WTC11 (cell line): Measurements from ENCODE around the gene TMEM200C. TPM values are rescaled to one million over a fixed set of nuclear protein-coding genes. Genes with fewer than 3 reads are reported as not detected.

Source experiments
- ATAC-seq: fragments of 200-7000 bp; cut with Tn5 transposase; 2 replicates; pipeline ENCODE4 v1.10.0; 2021; ENCODE audit warnings: mild to moderate bottlenecking, moderate library complexity
- CTCF ChIA-PET: fragments of 300-600 bp; sonication (Branson Sonifier 250); formaldehyde crosslinking; loops from one replicate; lab custom pipeline; 2021; ENCODE audit warnings: antibody characterized with exemption; lab: Charles Lee
- POLR2A ChIA-PET: fragments of 350-600 bp; sonication (Branson Sonifier 250); formaldehyde crosslinking; loops from one replicate; lab custom pipeline; 2021; ENCODE audit warnings: antibody characterized with exemption; lab: Charles Lee
- DNase-seq: peaks from one replicate; pipeline ENCODE4 v3.0.0; 2021; ENCODE audit warnings: low spot score
- H3K27ac Mint-ChIP-seq: 2 replicates; pipeline ENCODE4 v1.8.0; 2021; ENCODE audit warnings: mixed read lengths
- H3K27me3 Mint-ChIP-seq: 2 replicates; pipeline ENCODE4 v1.8.0; 2021; ENCODE audit warnings: low read depth, mild to moderate bottlenecking, moderate library complexity, mixed read lengths
- H3K36me3 Mint-ChIP-seq: 2 replicates; pipeline ENCODE4 v1.8.0; 2021; ENCODE audit warnings: mixed read lengths
- H3K4me1 Mint-ChIP-seq: 2 replicates; pipeline ENCODE4 v1.8.0; 2022; ENCODE audit warnings: mixed read lengths
- H3K4me3 Mint-ChIP-seq: 2 replicates; pipeline ENCODE4 v1.8.0; 2021; ENCODE audit warnings: mild to moderate bottlenecking, moderate library complexity, mixed read lengths
- H3K9me3 Mint-ChIP-seq: 2 replicates; pipeline ENCODE4 v1.8.0; 2021; ENCODE audit warnings: mixed read lengths
- CBFB ChIP-seq: sonication (generic); formaldehyde crosslinking; IDR thresholded peaks from 2 replicates; pipeline ENCODE4 v1.8.1; 2022; ENCODE audit warnings: mild to moderate bottlenecking, low read depth, missing genetic modification reagents
- ETV6 ChIP-seq: sonication (generic); formaldehyde crosslinking; IDR thresholded peaks from 2 replicates; pipeline ENCODE4 v1.8.1; 2022; ENCODE audit warnings: mild to moderate bottlenecking, missing genetic modification reagents
- JAZF1 ChIP-seq: fragments of 250-450 bp; sonication (Bioruptor Pico); IDR thresholded peaks from 2 replicates; pipeline ENCODE4 v1.9.0; 2021; ENCODE audit warnings: moderate library complexity, mild to moderate bottlenecking, inconsistent platforms
- MXD4 ChIP-seq: fragments of 250-450 bp; sonication (Bioruptor Pico); IDR thresholded peaks from 2 replicates; pipeline ENCODE4 v1.8.0; 2021; ENCODE audit warnings: mild to moderate bottlenecking, moderate library complexity, borderline replicate concordance
- NR2C2 ChIP-seq: sonication (generic); formaldehyde crosslinking; IDR thresholded peaks from 2 replicates; pipeline ENCODE4 v1.8.0; 2022; ENCODE audit warnings: mild to moderate bottlenecking, missing genetic modification reagents
- PREB ChIP-seq: sonication (generic); formaldehyde crosslinking; IDR thresholded peaks from 2 replicates; pipeline ENCODE4 v1.8.1; 2022; ENCODE audit warnings: mild to moderate bottlenecking, missing genetic modification reagents, moderate library complexity, borderline replicate concordance
- SMAD3 ChIP-seq: sonication (generic); formaldehyde crosslinking; IDR thresholded peaks from 2 replicates; pipeline ENCODE4 v1.8.0; 2022; ENCODE audit warnings: missing genetic modification reagents, mild to moderate bottlenecking, borderline replicate concordance
- SOX15 ChIP-seq: fragments of 250-450 bp; sonication (Bioruptor Pico); IDR thresholded peaks from 2 replicates; pipeline ENCODE4 v1.9.0; 2021; ENCODE audit warnings: mild to moderate bottlenecking
- USF1 ChIP-seq: sonication (generic); formaldehyde crosslinking; IDR thresholded peaks from 2 replicates; pipeline ENCODE4 v1.8.0; 2022; ENCODE audit warnings: mild to moderate bottlenecking, missing genetic modification reagents
- ZBTB21 ChIP-seq: sonication (generic); formaldehyde crosslinking; IDR thresholded peaks from 2 replicates; pipeline ENCODE4 v1.8.1; 2023; ENCODE audit warnings: mild to moderate bottlenecking, missing genetic modification reagents, borderline replicate concordance
- ZNF121 ChIP-seq: sonication (generic); formaldehyde crosslinking; IDR thresholded peaks from 2 replicates; pipeline ENCODE4 v1.8.0; 2023; ENCODE audit warnings: missing genetic modification reagents
- ZNF532 ChIP-seq: fragments of 250-450 bp; sonication (Bioruptor Pico); IDR thresholded peaks from 2 replicates; pipeline ENCODE4 v1.9.0; 2021; ENCODE audit warnings: mild to moderate bottlenecking, borderline replicate concordance
- total RNA-seq: library from RNA; stranded (reverse); gene quantifications from 3 replicates; pipeline ENCODE4 v1.2.3, GENCODE V29; 2021
- TF ChIP-seq, protein P1 (sequence below): fragments of 250-450 bp; sonication (Bioruptor Pico); IDR thresholded peaks from 2 replicates; pipeline ENCODE4 v1.9.0; 2021; ENCODE audit warnings: mild to moderate bottlenecking
- TF ChIP-seq, protein P2 (sequence below): sonication (generic); formaldehyde crosslinking; IDR thresholded peaks from 2 replicates; pipeline ENCODE4 v1.8.0; 2022; ENCODE audit warnings: missing genetic modification reagents
- TF ChIP-seq, protein P3 (sequence below): sonication (generic); formaldehyde crosslinking; IDR thresholded peaks from 2 replicates; pipeline ENCODE4 v1.8.0; 2022; ENCODE audit warnings: mild to moderate bottlenecking, missing genetic modification reagents

The TMEM200C gene
- total RNA-seq, 1 experiment from 2014 or later: 6.1 TPM

DNA sequence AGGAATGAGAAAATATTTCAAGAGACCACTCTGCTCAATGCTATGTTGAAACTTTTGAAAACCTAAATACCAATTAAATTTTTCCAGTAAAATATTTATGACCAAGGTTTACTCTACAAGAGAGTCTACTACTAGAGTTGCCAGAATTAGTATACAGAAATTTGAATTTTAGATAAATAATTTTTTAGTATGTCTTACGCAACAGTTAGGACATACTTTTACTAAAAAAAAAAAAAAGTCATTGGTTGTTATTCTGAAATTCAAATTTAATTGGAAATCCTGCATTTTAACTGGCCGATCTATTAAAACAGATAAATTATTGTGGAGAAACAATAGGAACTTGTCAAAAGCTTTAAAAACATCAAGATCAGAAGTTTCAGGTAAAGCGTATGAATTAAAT lies 49.1 kb upstream of the TMEM200C start (continued):
- TF ChIP-seq CBFB (CRISPR knock-in tag): no peak
- no peak for TF ChIP-seq ETV6 (CRISPR knock-in tag)
- TF ChIP-seq, protein P1, sequence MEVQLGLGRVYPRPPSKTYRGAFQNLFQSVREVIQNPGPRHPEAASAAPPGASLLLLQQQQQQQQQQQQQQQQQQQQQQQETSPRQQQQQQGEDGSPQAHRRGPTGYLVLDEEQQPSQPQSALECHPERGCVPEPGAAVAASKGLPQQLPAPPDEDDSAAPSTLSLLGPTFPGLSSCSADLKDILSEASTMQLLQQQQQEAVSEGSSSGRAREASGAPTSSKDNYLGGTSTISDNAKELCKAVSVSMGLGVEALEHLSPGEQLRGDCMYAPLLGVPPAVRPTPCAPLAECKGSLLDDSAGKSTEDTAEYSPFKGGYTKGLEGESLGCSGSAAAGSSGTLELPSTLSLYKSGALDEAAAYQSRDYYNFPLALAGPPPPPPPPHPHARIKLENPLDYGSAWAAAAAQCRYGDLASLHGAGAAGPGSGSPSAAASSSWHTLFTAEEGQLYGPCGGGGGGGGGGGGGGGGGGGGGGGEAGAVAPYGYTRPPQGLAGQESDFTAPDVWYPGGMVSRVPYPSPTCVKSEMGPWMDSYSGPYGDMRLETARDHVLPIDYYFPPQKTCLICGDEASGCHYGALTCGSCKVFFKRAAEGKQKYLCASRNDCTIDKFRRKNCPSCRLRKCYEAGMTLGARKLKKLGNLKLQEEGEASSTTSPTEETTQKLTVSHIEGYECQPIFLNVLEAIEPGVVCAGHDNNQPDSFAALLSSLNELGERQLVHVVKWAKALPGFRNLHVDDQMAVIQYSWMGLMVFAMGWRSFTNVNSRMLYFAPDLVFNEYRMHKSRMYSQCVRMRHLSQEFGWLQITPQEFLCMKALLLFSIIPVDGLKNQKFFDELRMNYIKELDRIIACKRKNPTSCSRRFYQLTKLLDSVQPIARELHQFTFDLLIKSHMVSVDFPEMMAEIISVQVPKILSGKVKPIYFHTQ (CRISPR knock-in tag): no peak
- no peak for TF ChIP-seq ZBTB21 (CRISPR knock-in tag)
- TF ChIP-seq SOX15 (CRISPR knock-in tag): no peak
- TF ChIP-seq PREB (CRISPR knock-in tag): no peak
- no peak for TF ChIP-seq SMAD3 (CRISPR knock-in tag)

GRCh38 chr18:5943514-5943913 lies 48.2 kb upstream of the TMEM200C start:
- no peaks in the 10 kb centered on the region for H3K9me3 Mint-ChIP-seq
- TF ChIP-seq, protein P2, sequence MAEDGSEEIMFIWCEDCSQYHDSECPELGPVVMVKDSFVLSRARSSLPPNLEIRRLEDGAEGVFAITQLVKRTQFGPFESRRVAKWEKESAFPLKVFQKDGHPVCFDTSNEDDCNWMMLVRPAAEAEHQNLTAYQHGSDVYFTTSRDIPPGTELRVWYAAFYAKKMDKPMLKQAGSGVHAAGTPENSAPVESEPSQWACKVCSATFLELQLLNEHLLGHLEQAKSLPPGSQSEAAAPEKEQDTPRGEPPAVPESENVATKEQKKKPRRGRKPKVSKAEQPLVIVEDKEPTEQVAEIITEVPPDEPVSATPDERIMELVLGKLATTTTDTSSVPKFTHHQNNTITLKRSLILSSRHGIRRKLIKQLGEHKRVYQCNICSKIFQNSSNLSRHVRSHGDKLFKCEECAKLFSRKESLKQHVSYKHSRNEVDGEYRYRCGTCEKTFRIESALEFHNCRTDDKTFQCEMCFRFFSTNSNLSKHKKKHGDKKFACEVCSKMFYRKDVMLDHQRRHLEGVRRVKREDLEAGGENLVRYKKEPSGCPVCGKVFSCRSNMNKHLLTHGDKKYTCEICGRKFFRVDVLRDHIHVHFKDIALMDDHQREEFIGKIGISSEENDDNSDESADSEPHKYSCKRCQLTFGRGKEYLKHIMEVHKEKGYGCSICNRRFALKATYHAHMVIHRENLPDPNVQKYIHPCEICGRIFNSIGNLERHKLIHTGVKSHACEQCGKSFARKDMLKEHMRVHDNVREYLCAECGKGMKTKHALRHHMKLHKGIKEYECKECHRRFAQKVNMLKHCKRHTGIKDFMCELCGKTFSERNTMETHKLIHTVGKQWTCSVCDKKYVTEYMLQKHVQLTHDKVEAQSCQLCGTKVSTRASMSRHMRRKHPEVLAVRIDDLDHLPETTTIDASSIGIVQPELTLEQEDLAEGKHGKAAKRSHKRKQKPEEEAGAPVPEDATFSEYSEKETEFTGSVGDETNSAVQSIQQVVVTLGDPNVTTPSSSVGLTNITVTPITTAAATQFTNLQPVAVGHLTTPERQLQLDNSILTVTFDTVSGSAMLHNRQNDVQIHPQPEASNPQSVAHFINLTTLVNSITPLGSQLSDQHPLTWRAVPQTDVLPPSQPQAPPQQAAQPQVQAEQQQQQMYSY (CRISPR knock-in tag): no peak
- TF ChIP-seq NR2C2 (CRISPR knock-in tag): no peak
- no peak for TF ChIP-seq USF1 (CRISPR knock-in tag)
- TF ChIP-seq, protein P3, sequence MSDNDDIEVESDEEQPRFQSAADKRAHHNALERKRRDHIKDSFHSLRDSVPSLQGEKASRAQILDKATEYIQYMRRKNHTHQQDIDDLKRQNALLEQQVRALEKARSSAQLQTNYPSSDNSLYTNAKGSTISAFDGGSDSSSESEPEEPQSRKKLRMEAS (CRISPR knock-in tag): no peak
- no peak for TF ChIP-seq ZNF121 (CRISPR knock-in tag)
- DNase-seq: no peak
- H3K27ac Mint-ChIP-seq: no peak overlapping the region
- no peak for ATAC-seq
- no peaks in the 10 kb centered on the region for H3K36me3 Mint-ChIP-seq
- H3K27me3 Mint-ChIP-seq: no peaks in the 10 kb centered on the region
- ChIA-PET POLR2A (no interaction called here), CTCF (no interaction called here)
- peaks cover 19% of the 10 kb centered on the region for H3K4me1 Mint-ChIP-seq
- H3K4me3 Mint-ChIP-seq: no peak overlapping the region

GRCh38 chr18:5942591-5942990 lies 47.3 kb upstream of the TMEM200C start:
- ChIA-PET POLR2A (no interaction called here), CTCF (interaction anchor here (1.1 to 1.5 kb wide), 2 partner anchors 51 to 102 kb away, joined by 3 to 4 read pairs; no protein-coding TSS in a partner anchor)
- peaks cover 19% of the 10 kb centered on the region for H3K4me1 Mint-ChIP-seq
- peak overlapping the region; percentile 45; the same call in 1 of the 2 replicates for H3K27ac Mint-ChIP-seq
- H3K9me3 Mint-ChIP-seq: no peaks in the 10 kb centered on the region
- DNase-seq (no peak), ATAC-seq (no peak)
- H3K4me3 Mint-ChIP-seq: no peak overlapping the region
- H3K27me3 Mint-ChIP-seq: no peaks in the 10 kb centered on the region
- TF ChIP-seq ZNF532 (CRISPR knock-in tag) (no peak), MXD4 (CRISPR knock-in tag) (no peak), JAZF1 (CRISPR knock-in tag) (no peak)
- H3K36me3 Mint-ChIP-seq: no peaks in the 10 kb centered on the region
